Stimulated activated CD4-positive, alpha-beta T cell treated with anti-CD3 and anti-CD28 coated beads, TNF-alpha, amount 100 ng/mL, for 24 hours (primary cell): ENCODE results near the gene HOXB3.

Experiments used
- DNase-seq, 3 experiments: peaks; one replicate each; pipeline ENCODE4 v3.0.0-alpha.2; 2020; ENCODE audit warnings: low read depth in 3 of 3

Gene HOXB3

DNA sequence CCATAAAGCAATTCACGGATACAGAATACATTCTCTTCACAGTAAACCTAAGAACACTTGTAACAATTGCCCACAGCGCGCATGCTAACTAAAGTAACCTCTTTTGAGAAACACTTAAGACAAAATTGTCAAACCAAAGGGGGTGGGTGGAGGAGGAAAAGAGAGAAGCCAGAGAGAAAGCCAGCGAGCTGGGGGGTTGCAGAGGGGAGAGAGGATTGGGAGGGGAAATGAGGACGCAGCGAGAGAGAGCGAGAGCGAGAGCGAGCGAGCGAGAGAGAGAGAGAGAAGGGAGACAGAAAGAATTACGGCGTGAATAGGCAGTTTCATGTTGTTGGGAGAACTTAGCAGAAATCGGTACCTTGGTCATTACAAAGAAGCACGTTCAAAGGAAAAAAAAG is 22.4 kb upstream of the HOXB3 start:
- DNase-seq, result no peak

DNA sequence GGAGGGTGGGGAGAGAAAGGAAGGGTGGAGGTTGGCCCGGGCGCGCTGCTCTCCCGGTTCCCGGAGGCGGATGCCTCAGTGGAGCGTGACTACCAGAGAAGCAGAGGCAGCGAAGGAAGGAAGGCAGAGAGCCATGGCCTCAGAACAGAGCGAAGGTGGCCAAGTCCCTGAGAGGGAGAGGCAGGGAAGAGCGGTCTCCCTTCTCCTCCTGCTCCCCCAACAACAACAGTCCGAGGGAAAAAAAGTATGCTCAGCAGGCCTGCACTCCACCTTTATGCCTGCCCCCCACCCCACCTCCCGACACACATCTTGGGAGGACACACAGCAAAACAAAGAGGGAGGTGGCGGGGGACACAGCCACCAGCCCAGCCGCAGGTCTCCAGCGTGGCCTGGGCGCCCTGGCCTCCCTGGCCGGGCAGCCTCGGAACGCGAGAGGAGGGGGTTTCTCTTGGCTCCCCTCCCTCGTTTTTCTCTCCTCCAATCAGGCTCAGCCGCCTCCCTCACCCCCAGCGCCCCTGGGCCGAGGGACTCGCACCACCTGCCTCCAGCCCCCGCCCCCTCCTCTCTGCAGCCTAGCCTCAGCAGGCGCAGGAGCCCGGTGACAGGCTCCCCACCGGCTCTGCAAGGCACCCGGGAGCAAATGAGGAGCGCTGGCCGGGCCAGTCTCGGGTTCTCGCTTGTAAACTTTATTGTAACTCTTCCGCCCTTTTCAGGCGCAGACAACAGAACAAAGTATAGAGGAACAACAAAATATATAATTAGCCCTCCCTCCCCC is 21.8 kb upstream of the HOXB3 start:
- no peak for DNase-seq

DNA sequence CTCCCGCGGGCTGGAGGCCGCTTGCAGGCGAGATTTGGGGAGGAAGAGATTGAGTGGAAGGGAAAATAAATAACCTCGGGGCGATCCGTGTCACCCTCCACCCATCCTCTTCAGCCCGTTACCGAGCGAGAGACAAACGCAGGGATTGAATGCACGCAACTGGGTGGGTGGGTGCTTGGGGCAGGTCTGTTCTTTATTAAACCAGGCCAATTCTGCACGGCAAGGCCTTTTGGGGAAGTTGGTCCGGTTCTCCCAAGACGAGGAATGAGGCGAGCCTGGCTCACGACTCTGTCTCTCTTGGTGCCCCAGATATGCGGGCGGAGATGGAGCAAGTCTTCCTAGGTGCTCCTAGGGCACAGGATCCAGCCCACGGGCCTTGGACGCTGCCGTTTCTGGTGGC is 21.2 kb upstream of the HOXB3 start:
- DNase-seq, result no peak

DNA sequence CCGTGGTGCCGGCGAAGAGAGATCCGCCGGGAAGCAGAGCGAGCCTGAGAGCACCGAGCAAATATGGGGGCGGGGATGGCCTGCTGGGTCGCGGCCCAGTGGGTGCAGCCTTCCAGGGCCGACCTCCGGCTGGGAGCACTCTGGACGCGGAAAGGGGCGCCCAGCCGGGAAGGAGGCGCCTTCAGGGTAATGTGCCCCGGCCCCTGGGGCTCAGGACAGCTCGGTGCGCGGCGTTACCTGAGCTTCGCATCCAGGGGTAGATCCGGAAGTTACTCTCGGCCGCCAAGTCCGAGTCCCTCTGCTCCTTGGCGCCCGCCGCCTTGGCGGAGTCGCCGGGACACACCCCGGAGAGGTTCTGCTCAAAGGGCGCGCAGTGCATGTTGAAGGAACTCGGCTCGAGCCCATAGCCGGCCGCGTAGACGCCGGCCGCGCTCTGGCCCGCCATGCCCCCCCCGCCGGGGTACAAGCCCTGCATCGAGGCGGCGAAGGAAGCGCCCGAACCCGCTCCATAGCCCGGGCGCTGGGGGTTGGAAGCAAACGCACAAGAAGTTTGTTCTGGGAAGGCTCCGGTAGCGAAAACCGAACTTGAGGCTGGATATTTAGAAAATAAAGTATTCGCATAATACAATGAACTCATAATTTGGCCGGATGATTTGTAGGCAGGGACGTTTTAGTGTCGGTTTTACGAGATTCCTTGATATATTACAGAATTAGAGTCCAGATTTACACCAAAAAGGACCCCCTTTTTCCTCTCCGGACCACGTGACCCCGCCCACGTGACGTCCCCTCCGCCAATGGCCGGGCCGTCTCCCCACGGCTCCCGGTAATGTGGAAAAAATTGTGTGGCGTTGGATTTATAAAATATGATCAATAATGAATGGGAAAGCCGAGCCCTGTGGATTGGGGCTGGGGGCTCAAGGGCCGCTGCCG is 20.5 kb upstream of the HOXB3 start, which contains the start of gene HOXB7:
Gene HOXB7 (minus strand): TSS at position 736 of the 930 bp plus-strand sequence. CDS start 99 bp downstream, at position 637.
- DNase-seq, result peak in 1 of 3 experiments; percentile 73

DNA sequence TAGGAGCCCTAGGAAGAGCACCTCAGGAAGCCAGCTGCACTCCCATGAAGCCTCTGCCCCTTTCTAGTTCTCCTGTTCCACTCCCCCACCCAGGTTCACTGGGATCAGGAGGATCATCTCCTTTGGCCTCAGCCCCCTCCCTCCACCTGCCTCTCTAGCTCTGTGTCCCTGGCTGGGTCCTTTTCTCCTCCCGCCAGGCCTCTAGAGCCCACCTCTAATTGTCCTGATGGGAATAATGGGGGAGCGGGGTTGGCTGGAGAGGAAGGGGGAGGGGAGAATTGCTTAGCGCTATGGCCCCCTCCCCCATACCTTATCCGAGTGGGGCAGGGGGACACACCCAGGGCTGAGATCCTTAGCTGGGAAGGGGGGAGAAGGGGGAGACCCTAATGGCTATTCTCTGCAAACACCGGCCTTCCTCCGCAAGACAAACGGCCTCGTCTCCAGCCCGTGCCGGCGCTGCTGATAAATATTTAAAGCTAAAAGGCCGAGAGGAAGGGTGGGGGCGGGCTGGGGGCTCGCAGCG is 19.8 kb upstream of the HOXB3 start:
- DNase-seq, result no peak

DNA sequence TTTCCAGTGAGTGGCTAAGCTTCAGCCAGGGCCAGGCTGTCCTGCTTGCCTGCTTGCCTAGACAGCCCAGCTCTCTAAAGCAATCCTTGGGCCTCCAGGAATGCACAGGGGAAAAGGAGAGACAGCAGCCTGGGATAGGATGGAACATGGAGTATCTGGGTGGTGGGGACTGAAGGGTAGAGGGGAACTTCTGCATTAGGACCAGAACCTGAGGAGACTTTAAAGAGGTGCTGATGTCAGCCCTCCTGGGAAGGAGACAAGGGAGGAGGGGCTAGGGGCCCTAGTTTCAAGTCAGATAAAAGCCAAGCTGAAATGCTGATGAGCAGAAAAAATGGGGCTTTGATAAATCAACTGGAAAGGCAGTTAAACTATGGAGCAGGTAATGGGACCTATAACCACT is 19.0 kb upstream of the HOXB3 start:
- DNase-seq, result no peak

DNA sequence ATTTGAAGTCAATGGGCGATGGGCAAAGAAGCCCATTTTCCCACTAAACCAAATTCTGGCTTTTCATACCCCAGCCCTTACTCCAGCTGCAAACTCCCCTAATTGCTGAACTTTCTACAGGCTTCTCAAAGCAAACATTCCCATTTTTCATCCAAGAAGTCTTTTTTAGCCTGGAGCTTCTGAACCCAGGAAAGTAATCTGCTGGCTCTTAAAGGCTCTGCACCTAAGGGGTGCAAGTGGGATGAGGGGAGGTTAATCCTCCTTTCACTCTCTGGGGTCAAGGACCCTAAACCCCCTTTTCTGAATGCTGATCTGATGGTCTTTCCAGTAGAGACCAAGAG is 18.4 kb upstream of the HOXB3 start:
- no peak for DNase-seq

DNA sequence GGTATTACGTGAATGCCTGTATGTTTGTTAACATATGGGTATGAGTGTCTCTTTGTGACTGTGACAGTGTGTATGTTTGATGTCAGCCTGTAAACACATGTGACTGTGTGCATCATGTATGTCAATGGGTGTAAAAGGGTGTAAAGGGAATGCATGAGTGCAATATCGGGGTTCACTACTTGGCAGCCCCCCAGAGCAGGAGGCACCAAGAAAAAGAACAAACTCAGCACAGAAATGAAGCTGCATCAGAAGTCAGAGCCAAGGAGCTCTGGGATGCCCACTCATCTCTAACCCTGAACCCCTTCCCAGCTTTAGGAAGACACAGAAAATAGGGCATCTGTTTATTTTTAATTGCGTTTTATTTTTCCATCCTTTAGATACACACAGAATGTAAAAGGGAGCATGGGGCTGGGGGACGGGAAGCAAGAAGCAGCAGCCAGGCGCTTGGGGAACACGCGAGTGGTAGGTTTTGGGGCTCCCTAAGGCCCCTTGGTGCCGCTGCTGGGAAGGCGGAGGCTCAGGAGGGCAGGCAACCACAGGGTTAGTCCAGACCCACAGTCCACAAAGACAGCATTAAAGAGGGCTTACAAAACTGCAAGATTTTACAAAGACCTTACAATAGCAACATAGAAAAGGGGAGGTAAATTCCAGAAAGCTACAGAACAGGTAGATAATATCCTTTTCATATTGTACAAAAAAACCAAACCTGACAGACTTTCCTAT is 17.0 kb upstream of the HOXB3 start:
- DNase-seq, result no peak

DNA sequence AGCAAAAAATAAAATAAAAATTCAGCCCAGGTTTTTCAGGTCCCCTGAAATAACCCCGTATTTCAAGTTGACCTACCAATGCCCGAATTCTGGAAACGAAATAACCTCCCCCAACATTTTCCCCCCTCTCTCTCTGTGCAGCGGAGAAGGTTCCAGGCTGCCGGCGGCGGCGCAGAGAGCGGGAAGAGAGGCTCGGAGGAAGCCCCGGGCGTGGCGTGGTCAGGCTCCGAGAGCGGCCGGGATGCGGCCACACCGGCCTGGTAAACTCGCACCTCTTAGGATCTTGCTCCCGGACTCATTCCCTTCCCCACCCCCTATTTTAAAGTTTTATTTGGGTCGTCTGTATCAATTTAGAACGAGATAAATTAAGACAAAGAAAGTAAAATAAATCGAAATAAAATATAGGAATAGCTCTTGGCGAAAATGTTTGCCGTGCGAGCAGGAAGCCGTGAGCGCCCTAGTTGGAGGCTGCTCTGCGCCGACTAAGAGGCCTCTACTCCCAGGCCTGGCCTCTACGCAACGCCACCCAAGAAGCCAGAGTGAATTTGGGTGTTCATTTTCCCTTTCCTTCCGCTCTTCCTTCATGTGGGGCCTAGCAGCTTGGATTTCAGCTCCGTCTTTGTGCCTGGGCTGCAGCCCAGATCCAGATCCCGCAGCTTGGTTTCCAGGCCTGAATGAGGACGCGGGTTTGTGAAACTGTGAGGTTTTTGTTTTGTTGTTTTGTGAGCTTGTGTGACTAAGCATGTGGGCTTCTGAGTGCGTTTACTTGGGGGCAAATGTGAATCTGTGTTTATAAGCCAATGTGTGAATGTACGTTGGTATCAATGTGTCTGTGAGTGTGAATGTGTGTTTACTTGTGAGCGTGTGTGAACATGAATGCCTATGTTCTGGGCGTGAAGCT is 16.2 kb upstream of the HOXB3 start:
- DNase-seq, result no peak

DNA sequence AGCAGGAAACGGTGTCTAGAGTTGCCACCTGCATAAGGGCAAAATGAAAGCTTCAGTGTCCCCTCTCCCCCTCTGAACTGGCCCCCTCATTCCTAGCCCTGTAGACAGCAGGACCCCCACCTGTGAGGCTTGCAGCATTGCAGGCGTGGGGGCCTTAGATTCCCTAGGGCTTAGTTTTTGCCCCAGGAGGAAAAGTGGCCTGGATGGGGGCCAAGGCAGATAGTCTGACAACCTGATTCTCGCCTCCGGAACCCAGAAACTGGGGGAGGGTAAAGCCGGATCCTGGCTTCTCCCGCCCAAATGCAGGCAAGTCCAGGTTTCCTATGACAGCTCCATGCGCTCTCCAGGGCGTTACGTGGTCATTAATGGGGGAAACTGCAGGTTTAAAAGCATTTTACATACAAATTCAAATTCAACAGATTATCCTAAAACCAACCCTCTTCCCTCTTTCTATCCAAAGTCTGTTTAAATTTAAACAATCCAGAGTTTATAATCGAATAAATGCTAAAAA is 15.4 kb upstream of the HOXB3 start:
- DNase-seq, result no peak

DNA sequence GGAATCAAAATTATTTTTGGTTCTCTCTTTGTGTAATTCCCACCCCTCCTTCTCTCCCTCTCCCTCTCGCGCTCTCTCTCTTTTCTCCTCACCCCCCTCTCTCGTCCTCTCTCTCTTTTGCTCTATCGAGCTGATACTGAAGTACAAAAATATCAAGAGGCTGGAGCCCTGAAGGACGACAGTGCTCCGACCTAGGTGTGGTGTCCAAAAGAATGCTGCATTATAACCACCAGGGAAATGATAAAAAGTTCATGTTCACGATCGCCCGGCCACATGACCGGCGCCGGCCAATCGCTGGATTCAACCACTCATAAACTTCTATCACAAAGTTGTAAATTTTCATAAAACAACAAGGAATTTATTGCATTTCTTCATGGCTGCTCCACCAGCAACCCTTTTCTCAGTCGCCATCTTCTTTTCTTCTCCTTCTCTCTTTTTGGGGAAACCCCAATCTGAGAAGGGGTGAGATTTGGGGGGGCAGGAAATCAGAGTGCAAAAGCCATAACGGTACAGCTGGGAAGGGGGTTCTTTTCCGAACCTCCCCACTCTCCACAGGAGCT is 14.8 kb upstream of the HOXB3 start, which contains the start of gene HOXB6:
Gene HOXB6 (minus strand): TSS at position 217 of the 560 bp plus-strand sequence. CDS start 6,836 bp downstream, outside the sequence.
- DNase-seq, result no peak

DNA sequence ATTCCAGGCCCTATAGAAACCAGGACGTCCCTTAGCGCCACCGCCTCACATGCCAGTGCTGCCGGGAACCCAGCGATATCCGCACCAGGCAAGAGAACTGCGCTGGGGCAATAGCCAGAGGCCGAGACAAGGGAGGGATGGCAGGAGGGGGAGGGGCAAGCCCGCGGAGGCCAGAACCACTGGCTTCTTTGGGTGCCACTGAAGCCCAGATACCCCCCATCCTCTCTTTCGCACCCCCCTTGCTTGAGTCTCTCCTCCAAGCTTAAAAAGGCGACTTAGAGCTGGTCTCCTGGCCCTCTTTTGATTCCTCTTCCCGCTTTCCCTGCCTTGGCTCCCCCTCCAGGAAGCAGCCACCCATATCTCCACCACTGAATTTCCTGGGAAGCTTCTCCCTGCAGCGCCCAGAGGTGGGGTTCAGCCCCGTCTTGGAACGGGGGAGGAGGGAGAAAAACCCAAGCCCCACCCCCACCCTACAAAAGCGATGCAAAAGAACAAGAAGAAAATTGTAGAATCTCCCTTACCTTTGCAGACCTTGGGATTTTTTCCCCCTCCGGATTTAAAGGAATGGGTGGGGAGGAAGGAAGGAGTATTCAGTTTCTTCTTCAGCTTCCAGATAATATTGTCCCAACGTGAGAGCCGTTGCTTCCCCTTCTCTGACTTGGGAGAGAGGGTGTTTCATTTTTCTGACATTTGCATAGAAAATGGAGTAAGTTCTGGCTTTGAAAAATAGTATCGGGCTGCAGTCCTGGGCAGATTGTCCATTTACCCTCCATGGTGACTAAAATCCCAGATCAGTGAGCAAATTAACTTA is 14.1 kb upstream of the HOXB3 start:
- no peak for DNase-seq

DNA sequence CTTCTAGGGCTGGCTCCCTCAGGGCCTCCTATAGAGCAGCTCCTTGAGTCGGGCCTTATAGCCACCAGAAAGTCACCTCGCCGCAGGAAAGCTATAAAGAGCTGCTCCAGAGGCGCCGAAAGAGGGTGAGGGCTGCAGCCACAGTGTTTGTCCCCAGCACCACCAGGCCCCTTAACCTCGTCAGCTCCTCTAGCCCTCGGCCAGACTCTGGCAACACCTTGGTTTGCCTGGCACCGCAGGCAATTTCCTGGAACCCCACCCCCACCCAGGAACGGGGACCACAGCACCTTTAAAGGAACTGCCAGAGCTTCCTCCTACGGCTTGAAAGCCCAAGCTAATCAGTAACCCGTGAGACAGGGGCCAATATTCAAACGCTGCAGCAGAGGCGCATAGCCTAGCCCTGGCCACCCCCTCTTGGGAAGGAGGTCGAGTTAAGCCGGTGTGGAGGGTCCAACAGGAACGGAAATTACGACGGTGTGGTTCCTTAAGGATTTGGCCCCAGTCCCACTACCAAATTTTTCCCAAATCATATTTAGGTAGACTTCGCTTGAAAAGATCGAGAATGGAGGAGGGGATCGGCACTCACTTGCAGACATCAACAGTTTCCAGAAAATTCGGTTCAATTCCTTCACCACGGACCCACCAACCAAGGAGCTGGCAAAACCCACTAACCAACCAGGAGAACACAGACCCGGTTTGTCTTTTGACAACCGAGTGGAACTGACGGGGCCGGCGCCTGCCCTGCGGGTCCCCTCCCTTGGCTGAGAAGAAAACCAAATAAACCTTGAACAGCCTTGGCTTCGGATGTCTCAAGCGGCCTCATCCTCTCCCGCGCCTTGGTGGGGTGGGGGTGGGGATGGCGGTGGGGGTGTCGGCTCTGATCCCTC is 11.7 kb upstream of the HOXB3 start:
- DNase-seq, result no peak

DNA sequence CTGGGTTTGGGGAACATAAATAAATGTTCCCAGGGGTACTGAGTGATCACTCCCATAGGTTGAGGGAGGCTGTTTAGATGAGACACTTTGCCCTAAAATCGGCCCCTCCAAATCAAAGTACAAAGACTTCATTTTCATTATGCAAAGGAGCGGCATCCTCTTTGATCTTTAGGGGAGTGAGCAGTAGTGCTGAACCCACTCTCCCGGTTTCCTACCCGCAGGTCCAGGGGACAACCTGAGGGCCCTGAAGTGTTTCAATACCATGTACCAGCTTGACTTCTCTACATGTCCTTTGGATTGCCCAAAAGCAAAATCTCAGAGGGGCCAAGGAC is 11.1 kb upstream of the HOXB3 start:
- no peak for DNase-seq

DNA sequence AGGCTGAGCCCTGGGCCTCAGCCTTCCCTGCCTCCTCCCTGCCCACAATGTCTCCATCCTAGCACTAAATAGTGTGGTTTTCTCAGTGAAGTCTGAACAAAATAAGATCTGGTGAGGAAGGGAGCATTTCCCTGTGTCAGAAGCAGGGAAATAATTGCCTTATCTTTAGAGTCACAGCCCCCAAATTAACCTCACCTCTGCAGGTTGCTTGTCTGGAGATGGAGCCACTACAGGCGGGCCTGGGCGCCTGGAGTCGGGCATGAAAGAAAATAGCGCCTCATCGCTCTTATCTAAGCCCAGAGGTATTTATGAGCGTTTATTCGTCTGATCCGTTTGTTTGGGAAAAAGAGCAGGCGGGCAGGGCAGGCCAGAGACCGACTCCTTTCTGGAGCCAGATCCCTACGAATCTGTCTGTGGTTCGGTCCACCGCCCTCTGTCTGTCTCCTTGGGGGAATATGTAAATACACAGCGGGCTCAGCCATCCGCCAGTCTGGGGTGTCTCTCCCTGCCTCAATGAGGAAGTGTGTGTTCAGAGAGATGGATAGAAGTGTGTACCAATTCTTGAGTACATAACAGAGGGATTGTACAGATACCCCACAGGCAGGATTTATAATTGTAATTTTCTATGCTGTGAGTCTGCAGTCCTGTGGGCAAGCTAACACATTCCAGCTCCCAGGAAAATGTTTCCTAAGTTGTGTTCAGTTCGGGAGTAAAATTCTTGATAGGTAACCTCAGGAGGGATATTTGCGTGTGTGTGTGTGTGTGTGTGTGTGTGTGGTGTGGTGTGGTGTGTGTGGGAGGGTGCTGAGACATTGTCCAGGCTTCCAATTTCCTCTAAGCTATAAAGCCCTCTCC is 10.4 kb upstream of the HOXB3 start:
- no peak for DNase-seq

DNA sequence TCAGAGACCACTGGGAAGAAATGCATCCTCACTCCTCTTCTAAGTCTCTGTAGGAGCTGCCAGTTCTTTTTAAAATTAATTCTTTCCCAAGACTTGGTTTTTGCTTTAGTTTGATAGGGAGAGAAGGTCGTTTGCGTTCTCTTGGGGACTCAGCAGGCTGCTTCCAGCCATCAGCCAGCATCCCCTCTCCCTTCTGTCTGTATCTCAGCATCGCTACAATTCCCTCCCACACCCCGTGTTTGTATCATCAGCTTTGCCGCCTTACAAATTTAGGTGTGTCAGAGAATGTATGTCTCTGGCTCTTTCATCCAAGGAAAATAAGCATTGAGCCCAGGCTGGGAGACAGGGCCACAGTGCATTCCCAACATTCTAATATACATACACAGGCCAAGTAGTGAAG is 9.3 kb upstream of the HOXB3 start:
- DNase-seq, result no peak

DNA sequence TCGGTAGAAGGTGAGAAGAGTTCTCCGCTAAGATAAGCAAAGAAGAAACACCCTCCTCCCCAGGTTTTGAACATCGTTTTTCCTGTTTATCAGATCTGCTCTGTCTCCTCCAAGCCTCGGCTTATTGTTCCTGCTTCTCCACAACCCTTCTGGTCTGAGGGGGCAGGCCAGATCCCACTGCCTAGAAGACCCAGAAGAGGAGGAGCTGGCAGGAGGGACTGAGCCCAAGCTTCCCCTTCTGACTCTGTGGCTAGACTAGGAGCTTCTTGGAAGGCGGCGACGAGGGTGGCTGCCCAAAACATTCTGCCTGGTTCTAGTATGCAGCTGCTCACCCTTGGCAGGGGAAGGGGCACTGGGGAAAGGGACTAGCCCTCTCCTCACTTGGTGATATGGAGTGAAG is 8.7 kb upstream of the HOXB3 start:
- DNase-seq, result no peak
